H9 (cell line): ENCODE data around the gene CGB5. TPM values are rescaled to one million over a fixed set of nuclear protein-coding genes. Genes with fewer than 3 reads are reported as not detected.
"Not testable (repeated sequence)": the region's sequence is repeated elsewhere in the genome, so short reads cannot be mapped to it uniquely, and the experiment has no call there.

Experiments used
- DNase-seq: peaks from one replicate; pipeline ENCODE4 v3.0.0-alpha.2; 2017
- H2AFZ ChIP-seq: one replicate; pipeline ENCODE4 v1.6.1; 2013; ENCODE audit warnings: mild to moderate bottlenecking, low read length, control low read depth, moderate library complexity
- H2AK5ac ChIP-seq: 2 replicates; pipeline ENCODE4 v1.6.1; 2013; ENCODE audit warnings: low read length, control low read depth, mixed read lengths; ENCODE audit not compliant: insufficient read length
- H2BK120ac ChIP-seq: one replicate; pipeline ENCODE4 v1.6.1; 2013; ENCODE audit warnings: low read depth, mild to moderate bottlenecking, low read length, control low read depth, inconsistent platforms; ENCODE audit not compliant: poor library complexity, severe bottlenecking
- H2BK12ac ChIP-seq: 2 replicates; pipeline ENCODE4 v1.6.1; 2013; ENCODE audit warnings: low read length, control low read depth, mixed read lengths, low read depth; ENCODE audit not compliant: insufficient read length
- H2BK15ac ChIP-seq: 2 replicates; pipeline ENCODE4 v1.6.1; 2013; ENCODE audit warnings: low read depth, low read length, control low read depth
- H2BK20ac ChIP-seq: one replicate; pipeline ENCODE4 v1.6.1; 2013; ENCODE audit warnings: low read depth, mild to moderate bottlenecking, low read length, control low read depth, inconsistent platforms; ENCODE audit not compliant: poor library complexity, severe bottlenecking
- H2BK5ac ChIP-seq: 2 replicates; pipeline ENCODE4 v1.6.1; 2013; ENCODE audit warnings: low read length, control low read depth, mixed read lengths; ENCODE audit not compliant: insufficient read length
- H3K14ac ChIP-seq: 2 replicates; pipeline ENCODE4 v1.6.1; 2013; ENCODE audit warnings: low read length, control low read depth; ENCODE audit not compliant: insufficient read depth
- H3K18ac ChIP-seq: 2 replicates; pipeline ENCODE4 v1.6.1; 2013; ENCODE audit warnings: low read depth, mild to moderate bottlenecking, mixed read lengths, low read length, control low read depth; ENCODE audit not compliant: insufficient read length
- H3K23ac ChIP-seq: 2 replicates; pipeline ENCODE4 v1.6.1; 2013; ENCODE audit warnings: low read length, control low read depth, mixed read lengths, low read depth; ENCODE audit not compliant: insufficient read length
- H3K23me2 ChIP-seq: 2 replicates; pipeline ENCODE4 v1.6.1; 2013; ENCODE audit warnings: low read depth, mild to moderate bottlenecking, mixed read lengths, low read length, control low read depth; ENCODE audit not compliant: insufficient read length, poor library complexity, severe bottlenecking
- H3K27ac ChIP-seq: 2 replicates; pipeline ENCODE4 v1.5.1; 2013; ENCODE audit warnings: low read length, control low read depth, mixed read lengths, low read depth; ENCODE audit not compliant: insufficient read length
- H3K27me3 ChIP-seq: 2 replicates; pipeline ENCODE4 v1.6.1; 2013; ENCODE audit warnings: low read length, control low read depth, inconsistent platforms; ENCODE audit not compliant: insufficient read depth
- H3K4ac ChIP-seq: 2 replicates; pipeline ENCODE4 v1.6.1; 2013; ENCODE audit warnings: low read depth, mild to moderate bottlenecking, control low read depth, inconsistent platforms, low read length, moderate library complexity
- H3K4me1 ChIP-seq: 2 replicates; pipeline ENCODE4 v1.6.1; 2013; ENCODE audit warnings: low read length, control low read depth, inconsistent platforms; ENCODE audit not compliant: insufficient read depth
- H3K4me2 ChIP-seq: 2 replicates; pipeline ENCODE4 v1.6.1; 2013; ENCODE audit warnings: low read length, control low read depth, mixed read lengths; ENCODE audit not compliant: insufficient read length, insufficient read depth
- H3K56ac ChIP-seq: 2 replicates; pipeline ENCODE4 v1.6.1; 2013; ENCODE audit warnings: low read depth, mild to moderate bottlenecking, mixed read lengths, low read length, control low read depth; ENCODE audit not compliant: insufficient read length
- H3K79me1 ChIP-seq: 2 replicates; pipeline ENCODE4 v1.6.1; 2013; ENCODE audit warnings: low read depth, mild to moderate bottlenecking, moderate library complexity, low read length, control low read depth, inconsistent platforms; ENCODE audit not compliant: insufficient read depth, poor library complexity, severe bottlenecking
- H3K79me2 ChIP-seq: 2 replicates; pipeline ENCODE4 v1.6.1; 2013; ENCODE audit warnings: low read length, control low read depth, inconsistent platforms; ENCODE audit not compliant: insufficient read depth
- H3K9ac ChIP-seq: 2 replicates; pipeline ENCODE4 v1.6.1; 2013; ENCODE audit warnings: low read length, control low read depth, mixed read lengths; ENCODE audit not compliant: insufficient read length; ENCODE audit errors: extremely low read depth
- H3K9me3 ChIP-seq: one replicate; pipeline ENCODE4 v1.6.1; 2013; ENCODE audit warnings: low read depth, low read length, inconsistent platforms; ENCODE audit not compliant: control insufficient read depth
- H3T11ph ChIP-seq: one replicate; pipeline ENCODE4 v1.6.1; 2013; ENCODE audit warnings: mild to moderate bottlenecking, low read length, control low read depth, inconsistent platforms
- H4K20me1 ChIP-seq: one replicate; pipeline ENCODE4 v1.6.1; 2013; ENCODE audit not compliant: control insufficient read depth, insufficient read length, insufficient read depth
- H4K5ac ChIP-seq: 2 replicates; pipeline ENCODE4 v1.6.1; 2013; ENCODE audit warnings: low read depth, mild to moderate bottlenecking, mixed read lengths, low read length, control low read depth; ENCODE audit not compliant: insufficient read length
- H4K8ac ChIP-seq: replicated peaks from 2 replicates; pipeline ENCODE4 v1.6.1; 2013; ENCODE audit warnings: low read length, control low read depth, mixed read lengths, low read depth; ENCODE audit not compliant: insufficient read length
- H4K91ac ChIP-seq: 2 replicates; pipeline ENCODE4 v1.6.1; 2013; ENCODE audit warnings: low read depth, mild to moderate bottlenecking, moderate library complexity, mixed read lengths, low read length, control low read depth; ENCODE audit not compliant: insufficient read length
- H3K27ac Mint-ChIP-seq, 3 experiments: 2 replicates in 2 of 3; 3 replicates in 1 of 3; pipeline ENCODE4 v1.8.0; 2020 to 2021; ENCODE audit warnings: mixed read lengths in 3 of 3, mild to moderate bottlenecking in 1 of 3, moderate library complexity in 1 of 3
- H3K27me3 Mint-ChIP-seq: 2 replicates; pipeline ENCODE4 v1.8.0; 2021; ENCODE audit warnings: low read depth, mild to moderate bottlenecking, moderate library complexity, mixed read lengths
- H3K36me3 Mint-ChIP-seq, 3 experiments: 2 replicates in 2 of 3; 3 replicates in 1 of 3; pipeline ENCODE4 v1.8.0; 2020 to 2021; ENCODE audit warnings: low read depth in 3 of 3, mixed read lengths in 3 of 3; ENCODE audit not compliant: insufficient read depth in 1 of 3
- H3K4me1 Mint-ChIP-seq, 2 experiments: 2 replicates each; pipeline ENCODE4 v1.8.0; 2020; ENCODE audit warnings: mixed read lengths in 2 of 2
- H3K4me3 Mint-ChIP-seq, 2 experiments: 2 replicates in 1 of 2; 3 replicates in 1 of 2; pipeline ENCODE4 v1.8.0; 2020 to 2021; ENCODE audit warnings: mild to moderate bottlenecking in 2 of 2, mixed read lengths in 2 of 2, moderate library complexity in 1 of 2
- H3K9me3 Mint-ChIP-seq, 2 experiments: 2 replicates in 1 of 2; 3 replicates in 1 of 2; pipeline ENCODE4 v1.8.0; 2020; ENCODE audit warnings: mild to moderate bottlenecking in 2 of 2, mixed read lengths in 2 of 2, moderate library complexity in 1 of 2
- WGBS: extraction: QIAGEN DNeasy Blood & Tissue Kit; methylation state at CpG from one replicate; pipeline ENCODE4 v1.1.7; 2013; ENCODE audit warnings: missing lambda C conversion rate, low lambda C conversion rate, mixed read lengths; ENCODE audit not compliant: insufficient read length; ENCODE audit errors: extremely low coverage; 5-methylcytosine and 5-hydroxymethylcytosine counted together
- long read RNA-seq: library from polyadenylated mRNA; unstranded; transcript quantifications from one replicate; pipeline ENCODE4 v2.0.0, GENCODE V29; 2020
- total RNA-seq: library from RNA; stranded (reverse); gene quantifications from 2 replicates; pipeline ENCODE4 v1.2.1, GENCODE V29; 2021

The CGB5 gene
- total RNA-seq = not detected in 2 replicates
- long read RNA-seq = 0 reads

DNA sequence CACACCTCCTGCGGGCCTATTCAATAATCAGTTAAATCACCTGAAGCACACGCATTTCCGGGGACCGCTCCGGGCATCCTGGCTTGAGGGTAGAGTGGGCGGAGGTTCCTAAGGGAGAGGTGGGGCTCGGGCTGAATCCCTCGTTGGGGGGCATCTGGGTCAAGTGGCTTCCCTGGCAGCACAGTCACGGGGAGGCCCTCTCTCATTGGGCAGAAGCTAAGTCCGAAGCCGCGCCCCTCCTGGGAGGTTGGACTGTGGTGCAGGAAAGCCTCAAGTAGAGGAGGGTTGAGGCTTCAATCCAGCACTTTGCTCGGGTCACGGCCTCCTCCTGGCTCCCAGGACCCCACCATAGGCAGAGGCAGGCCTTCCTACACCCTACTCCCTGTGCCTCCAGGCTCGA lies at the start of gene CGB5:
TSS of gene CGB5 (plus strand) at position 301 of the 400 bp plus-strand sequence. CDS start 362 bp downstream, outside the sequence.
- H3K27me3 ChIP-seq, H4K8ac ChIP-seq, H3K4me1 Mint-ChIP-seq, H3K36me3 Mint-ChIP-seq, H2BK15ac ChIP-seq, H2BK20ac ChIP-seq, H3K4me3 Mint-ChIP-seq, H3K4me1 ChIP-seq, H3K79me1 ChIP-seq, H3K18ac ChIP-seq, H3K9me3 ChIP-seq, H3T11ph ChIP-seq, H2AK5ac ChIP-seq, H4K5ac ChIP-seq, H3K56ac ChIP-seq, H3K9me3 Mint-ChIP-seq, H3K9ac ChIP-seq, H3K4me2 ChIP-seq, H3K23me2 ChIP-seq, H2BK12ac ChIP-seq, H3K4ac ChIP-seq, H4K91ac ChIP-seq, H3K14ac ChIP-seq, H4K20me1 ChIP-seq, H2AFZ ChIP-seq, H2BK5ac ChIP-seq, H2BK120ac ChIP-seq, H3K27ac Mint-ChIP-seq, H3K79me2 ChIP-seq, H3K23ac ChIP-seq, DNase-seq, H3K27ac ChIP-seq: not testable (repeated sequence)
- H3K27me3 Mint-ChIP-seq = peaks cover 22% of the 10 kb centered on the region
- WGBS = no CpG with 5 or more reads among the region's 15 CpGs
